ENCODE data around the gene RNF225. TPM values are rescaled to one million over a fixed set of nuclear protein-coding genes. Genes with fewer than 3 reads are reported as not detected.

Gene RNF225
- total and polyA plus RNA-seq, 9 of the 15 experiments (the other 6 are each of a cell fraction or from before 2014, with no cell fraction given), result 0.33 TPM; not detected in 8

DNA sequence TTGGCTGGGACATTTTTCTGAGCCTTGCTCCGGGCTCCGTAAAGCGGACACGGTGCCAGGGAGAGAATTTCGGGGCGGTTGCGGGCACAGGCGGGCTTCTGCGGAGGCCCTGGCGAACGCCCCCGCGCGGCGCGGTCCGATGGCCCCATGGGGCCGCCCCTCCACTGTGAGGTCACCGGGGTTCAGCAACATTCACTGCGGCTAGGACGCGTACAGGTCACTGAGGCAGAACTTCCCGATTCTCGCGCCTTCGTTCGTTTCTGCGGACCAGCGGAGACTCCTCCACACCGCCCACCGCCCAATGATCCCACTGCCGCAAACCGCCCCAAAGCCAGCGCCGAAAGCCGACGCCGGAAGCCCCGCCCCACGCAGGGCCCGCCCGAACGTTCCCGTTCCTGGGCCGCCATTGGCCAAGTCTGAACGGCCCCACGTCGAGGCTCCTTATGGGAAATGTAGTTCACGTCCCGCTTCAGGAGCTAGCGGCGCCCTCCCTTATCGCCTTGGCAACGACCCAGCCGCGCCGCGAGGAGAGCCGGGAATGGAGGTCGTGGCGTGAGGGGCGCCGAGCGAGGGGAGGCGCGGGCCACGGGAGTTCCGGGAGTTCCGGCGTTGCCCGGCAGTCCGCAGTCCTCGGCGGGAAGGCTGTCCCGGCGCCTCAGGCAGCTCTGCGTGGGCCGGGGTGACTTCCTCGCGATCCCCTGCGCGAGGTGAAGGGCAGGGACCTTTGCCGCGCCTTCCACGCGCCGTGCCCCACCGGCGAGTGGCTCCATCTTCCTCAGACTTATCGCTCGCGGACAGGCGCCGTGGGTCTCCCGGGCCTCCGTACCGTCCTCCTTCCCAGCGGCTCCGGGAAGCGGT is 12.9 kb downstream of the RNF225 start, which contains the start of gene ZNF584 (continued):
- TF ChIP-seq, protein P1, sequence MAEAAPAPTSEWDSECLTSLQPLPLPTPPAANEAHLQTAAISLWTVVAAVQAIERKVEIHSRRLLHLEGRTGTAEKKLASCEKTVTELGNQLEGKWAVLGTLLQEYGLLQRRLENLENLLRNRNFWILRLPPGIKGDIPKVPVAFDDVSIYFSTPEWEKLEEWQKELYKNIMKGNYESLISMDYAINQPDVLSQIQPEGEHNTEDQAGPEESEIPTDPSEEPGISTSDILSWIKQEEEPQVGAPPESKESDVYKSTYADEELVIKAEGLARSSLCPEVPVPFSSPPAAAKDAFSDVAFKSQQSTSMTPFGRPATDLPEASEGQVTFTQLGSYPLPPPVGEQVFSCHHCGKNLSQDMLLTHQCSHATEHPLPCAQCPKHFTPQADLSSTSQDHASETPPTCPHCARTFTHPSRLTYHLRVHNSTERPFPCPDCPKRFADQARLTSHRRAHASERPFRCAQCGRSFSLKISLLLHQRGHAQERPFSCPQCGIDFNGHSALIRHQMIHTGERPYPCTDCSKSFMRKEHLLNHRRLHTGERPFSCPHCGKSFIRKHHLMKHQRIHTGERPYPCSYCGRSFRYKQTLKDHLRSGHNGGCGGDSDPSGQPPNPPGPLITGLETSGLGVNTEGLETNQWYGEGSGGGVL (CRISPR knock-in tag; IDR thresholded peaks at IDR 0.05), result no peak
- TF ChIP-seq, protein P2, sequence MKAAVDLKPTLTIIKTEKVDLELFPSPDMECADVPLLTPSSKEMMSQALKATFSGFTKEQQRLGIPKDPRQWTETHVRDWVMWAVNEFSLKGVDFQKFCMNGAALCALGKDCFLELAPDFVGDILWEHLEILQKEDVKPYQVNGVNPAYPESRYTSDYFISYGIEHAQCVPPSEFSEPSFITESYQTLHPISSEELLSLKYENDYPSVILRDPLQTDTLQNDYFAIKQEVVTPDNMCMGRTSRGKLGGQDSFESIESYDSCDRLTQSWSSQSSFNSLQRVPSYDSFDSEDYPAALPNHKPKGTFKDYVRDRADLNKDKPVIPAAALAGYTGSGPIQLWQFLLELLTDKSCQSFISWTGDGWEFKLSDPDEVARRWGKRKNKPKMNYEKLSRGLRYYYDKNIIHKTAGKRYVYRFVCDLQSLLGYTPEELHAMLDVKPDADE (conservative IDR thresholded peaks at IDR 0.05; ENCODE audit: control insufficient read depth, low read depth, low read length), result peak; percentile 58
- peak; percentile 77 for TF ChIP-seq HNRNPLL (IDR thresholded peaks at IDR 0.05; ENCODE audit: low read depth, low read length, poor library complexity, severe bottlenecking)
- no peak for TF ChIP-seq ZSCAN32 (CRISPR knock-in tag; IDR thresholded peaks at IDR 0.05)
- TF ChIP-seq CBX8 (IDR thresholded peaks at IDR 0.05; ENCODE audit: borderline replicate concordance, extremely low read depth, low read depth, low read length, poor library complexity, severe bottlenecking), result no peak
- TF ChIP-seq, protein P3, sequence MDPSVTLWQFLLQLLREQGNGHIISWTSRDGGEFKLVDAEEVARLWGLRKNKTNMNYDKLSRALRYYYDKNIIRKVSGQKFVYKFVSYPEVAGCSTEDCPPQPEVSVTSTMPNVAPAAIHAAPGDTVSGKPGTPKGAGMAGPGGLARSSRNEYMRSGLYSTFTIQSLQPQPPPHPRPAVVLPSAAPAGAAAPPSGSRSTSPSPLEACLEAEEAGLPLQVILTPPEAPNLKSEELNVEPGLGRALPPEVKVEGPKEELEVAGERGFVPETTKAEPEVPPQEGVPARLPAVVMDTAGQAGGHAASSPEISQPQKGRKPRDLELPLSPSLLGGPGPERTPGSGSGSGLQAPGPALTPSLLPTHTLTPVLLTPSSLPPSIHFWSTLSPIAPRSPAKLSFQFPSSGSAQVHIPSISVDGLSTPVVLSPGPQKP (CRISPR knock-in tag; IDR thresholded peaks at IDR 0.05), result no peak
- TF ChIP-seq TEAD2 (tag; IDR thresholded peaks at IDR 0.05), result no peak
- TF ChIP-seq ZC3H4 (CRISPR knock-in tag; IDR thresholded peaks at IDR 0.05; ENCODE audit: borderline replicate concordance), result no peak
- TF ChIP-seq, protein P4, sequence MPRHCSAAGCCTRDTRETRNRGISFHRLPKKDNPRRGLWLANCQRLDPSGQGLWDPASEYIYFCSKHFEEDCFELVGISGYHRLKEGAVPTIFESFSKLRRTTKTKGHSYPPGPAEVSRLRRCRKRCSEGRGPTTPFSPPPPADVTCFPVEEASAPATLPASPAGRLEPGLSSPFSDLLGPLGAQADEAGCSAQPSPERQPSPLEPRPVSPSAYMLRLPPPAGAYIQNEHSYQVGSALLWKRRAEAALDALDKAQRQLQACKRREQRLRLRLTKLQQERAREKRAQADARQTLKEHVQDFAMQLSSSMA (CRISPR knock-in tag; IDR thresholded peaks at IDR 0.05), result 0 out of 2 replicates have a peak, but pooled peaks have one; percentile 61
- TF ChIP-seq, protein P5, sequence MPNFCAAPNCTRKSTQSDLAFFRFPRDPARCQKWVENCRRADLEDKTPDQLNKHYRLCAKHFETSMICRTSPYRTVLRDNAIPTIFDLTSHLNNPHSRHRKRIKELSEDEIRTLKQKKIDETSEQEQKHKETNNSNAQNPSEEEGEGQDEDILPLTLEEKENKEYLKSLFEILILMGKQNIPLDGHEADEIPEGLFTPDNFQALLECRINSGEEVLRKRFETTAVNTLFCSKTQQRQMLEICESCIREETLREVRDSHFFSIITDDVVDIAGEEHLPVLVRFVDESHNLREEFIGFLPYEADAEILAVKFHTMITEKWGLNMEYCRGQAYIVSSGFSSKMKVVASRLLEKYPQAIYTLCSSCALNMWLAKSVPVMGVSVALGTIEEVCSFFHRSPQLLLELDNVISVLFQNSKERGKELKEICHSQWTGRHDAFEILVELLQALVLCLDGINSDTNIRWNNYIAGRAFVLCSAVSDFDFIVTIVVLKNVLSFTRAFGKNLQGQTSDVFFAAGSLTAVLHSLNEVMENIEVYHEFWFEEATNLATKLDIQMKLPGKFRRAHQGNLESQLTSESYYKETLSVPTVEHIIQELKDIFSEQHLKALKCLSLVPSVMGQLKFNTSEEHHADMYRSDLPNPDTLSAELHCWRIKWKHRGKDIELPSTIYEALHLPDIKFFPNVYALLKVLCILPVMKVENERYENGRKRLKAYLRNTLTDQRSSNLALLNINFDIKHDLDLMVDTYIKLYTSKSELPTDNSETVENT (CRISPR knock-in tag; IDR thresholded peaks at IDR 0.05), result peak; percentile 52; the same call in 1 of the 2 replicates
- TF ChIP-seq, protein P6, sequence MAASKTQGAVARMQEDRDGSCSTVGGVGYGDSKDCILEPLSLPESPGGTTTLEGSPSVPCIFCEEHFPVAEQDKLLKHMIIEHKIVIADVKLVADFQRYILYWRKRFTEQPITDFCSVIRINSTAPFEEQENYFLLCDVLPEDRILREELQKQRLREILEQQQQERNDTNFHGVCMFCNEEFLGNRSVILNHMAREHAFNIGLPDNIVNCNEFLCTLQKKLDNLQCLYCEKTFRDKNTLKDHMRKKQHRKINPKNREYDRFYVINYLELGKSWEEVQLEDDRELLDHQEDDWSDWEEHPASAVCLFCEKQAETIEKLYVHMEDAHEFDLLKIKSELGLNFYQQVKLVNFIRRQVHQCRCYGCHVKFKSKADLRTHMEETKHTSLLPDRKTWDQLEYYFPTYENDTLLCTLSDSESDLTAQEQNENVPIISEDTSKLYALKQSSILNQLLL (CRISPR knock-in tag; IDR thresholded peaks at IDR 0.05; ENCODE audit: borderline replicate concordance), result no peak
- TF ChIP-seq CBX5 (IDR thresholded peaks at IDR 0.05; ENCODE audit: borderline replicate concordance, low read depth), result no peak
- no peak for TF ChIP-seq XRCC3 (IDR thresholded peaks at IDR 0.05)
- peak; percentile 40 for TF ChIP-seq FIP1L1 (IDR thresholded peaks at IDR 0.05; ENCODE audit: low read depth, low read length, poor library complexity, severe bottlenecking)
- no peak for TF ChIP-seq HNRNPUL1 (IDR thresholded peaks at IDR 0.05; ENCODE audit: low read length)
